A549 (cell line): ENCODE data around the gene SMARCA4. TPM values are rescaled to one million over a fixed set of nuclear protein-coding genes. Genes with fewer than 3 reads are reported as not detected.

Experiments used
- ATAC-seq, 2 experiments: fragments of 200-7000 bp in 1 of 2; fragments of >200 bp in 1 of 2; cut with Nextera tagmentation in 1 of 2; cut with Tn5 transposase in 1 of 2; 3 replicates each; pipeline versions ENCODE4 v1.8.0 to v1.9.1; 2018 to 2020; ENCODE audit warnings: mild to moderate bottlenecking in 1 of 2, moderate library complexity in 1 of 2
- CTCF ChIA-PET: fragments of 300-600 bp; sonication (Branson Sonifier 250); formaldehyde crosslinking; extraction: SDS; loops from one replicate; lab custom pipeline; 2021; ENCODE audit warnings: antibody characterized with exemption, inconsistent platforms; lab: Yijun Ruan, JAX
- POLR2A ChIA-PET: fragments of 350-600 bp; formaldehyde crosslinking; extraction: SDS; loops from one replicate; lab custom pipeline; 2021; ENCODE audit warnings: antibody characterized with exemption, inconsistent platforms; lab: Yijun Ruan, JAX
- DNase-seq, 2 experiments: peaks; one replicate each; pipeline versions ENCODE4 v3.0.0 to v3.0.0-alpha.2; 2011 to 2016; ENCODE audit warnings: low read depth in 1 of 2, low spot score in 1 of 2
- FAIRE-seq: peaks from 2 replicates; lab custom pipeline; 2011; peaks lifted over from hg19 to GRCh38; lab: Jason Lieb, UNC
- H3K27ac ChIP-seq, 2 experiments: fragments of >200 bp; sonication (Bioruptor Twin); formaldehyde crosslinking; 3 replicates each; pipeline ENCODE4 v1.5.1; 2016 to 2017
- H3K4me1 ChIP-seq: fragments of >200 bp; sonication (Bioruptor Twin); formaldehyde crosslinking; 3 replicates; pipeline ENCODE4 v1.6.1; 2016
- H3K4me2 ChIP-seq: fragments of >200 bp; sonication (Bioruptor Twin); formaldehyde crosslinking; 3 replicates; pipeline ENCODE4 v1.6.1; 2016
- H3K4me3 ChIP-seq: fragments of >200 bp; sonication (Bioruptor Twin); formaldehyde crosslinking; 3 replicates; pipeline ENCODE4 v1.5.1; 2016
- H3K9me3 ChIP-seq: fragments of >200 bp; sonication (Bioruptor Twin); formaldehyde crosslinking; 3 replicates; pipeline ENCODE4 v1.6.1; 2016
- EHF ChIP-seq: fragments of 250-450 bp; sonication (Bioruptor Pico); IDR thresholded peaks from 2 replicates; pipeline ENCODE4 v1.5.0; 2020; ENCODE audit warnings: mild to moderate bottlenecking
- FOSL2 ChIP-seq, 2 experiments: fragments of 450-650 bp in 1 of 2; fragments of >200 bp in 1 of 2; sonication (Bioruptor Twin) in 1 of 2; formaldehyde crosslinking; IDR thresholded peaks; 2 replicates each; pipeline versions ENCODE4 v1.5.0 to v1.6.1; 2016 to 2020; ENCODE audit warnings: mild to moderate bottlenecking in 1 of 2, moderate library complexity in 1 of 2
- GATA3 ChIP-seq: IDR thresholded peaks from 2 replicates; pipeline ENCODE4 v1.6.1; 2012; ENCODE audit warnings: borderline replicate concordance
- HOXA7 ChIP-seq: fragments of 250-450 bp; sonication (Bioruptor Pico); IDR thresholded peaks from 2 replicates; pipeline ENCODE4 v1.5.0; 2020; ENCODE audit warnings: mild to moderate bottlenecking, moderate library complexity
- JUN ChIP-seq, 2 experiments: fragments of >200 bp; sonication (Bioruptor Twin); formaldehyde crosslinking; IDR thresholded peaks; 2 replicates in 1 of 2; 3 replicates in 1 of 2; pipeline ENCODE4 v1.6.1; 2016 to 2017
- MAX ChIP-seq: IDR thresholded peaks from 2 replicates; pipeline ENCODE4 v1.6.1; 2012
- POLR2A ChIP-seq: IDR thresholded peaks from 2 replicates; pipeline ENCODE4 v1.6.1; 2012; ENCODE audit warnings: mild to moderate bottlenecking, low read length
- POLR2AphosphoS2 ChIP-seq: conservative IDR thresholded peaks from 2 replicates; pipeline ENCODE4 v1.6.1; 2012; ENCODE audit warnings: low read length, improper control_type of control experiment, inconsistent platforms
- REST ChIP-seq: fragments of 200-600 bp; sonication (generic); IDR thresholded peaks from 2 replicates; pipeline ENCODE4 v1.6.1; 2016; ENCODE audit warnings: antibody characterized with exemption, mild to moderate bottlenecking, moderate library complexity
- TFCP2L1 ChIP-seq: fragments of 250-450 bp; sonication (Bioruptor Pico); IDR thresholded peaks from 2 replicates; pipeline ENCODE4 v1.5.0; 2021; ENCODE audit warnings: mild to moderate bottlenecking
- TP53 ChIP-seq: fragments of 250-450 bp; sonication (Bioruptor Pico); IDR thresholded peaks from 2 replicates; pipeline ENCODE4 v1.5.0; 2021; ENCODE audit warnings: mild to moderate bottlenecking, moderate library complexity
- ZNF302 ChIP-seq: fragments of 250-450 bp; sonication (Bioruptor Pico); IDR thresholded peaks from 2 replicates; pipeline ENCODE4 v1.9.0; 2021; ENCODE audit warnings: inconsistent platforms, mild to moderate bottlenecking, moderate library complexity
- WGBS: methylation state at CpG from one replicate; pipeline ENCODE4 v1.1.6; 2017; ENCODE audit errors: missing lambda C conversion rate; 5-methylcytosine and 5-hydroxymethylcytosine counted together
- polyA plus RNA-seq, 4 experiments: library from polyadenylated mRNA; depleted of rRNA in 3 of 4; stranded (reverse); fragments of >200 nt; fragmentation: RNase III in 1 of 4; extraction: RNeasy Plus Mini Kit Qiagen cat#74134 plus additional on column Dnase treatment in 1 of 4; gene quantifications; 2 replicates in 3 of 4; 3 replicates in 1 of 4; pipeline ENCODE4 v1.2.3, GENCODE V29; 2011 to 2017

Gene SMARCA4
- polyA plus RNA-seq, 2 of the 4 experiments (the other 2 are of a cell fraction), result 8.1 to 11.9 TPM

- peak; percentile 61 to 94 for DNase-seq
- H3K4me1 ChIP-seq, result peaks cover 55% of the 10 kb centered on the region
- 0% methylated on average over 18 of the region's 64 CpGs for WGBS
- ChIA-PET CTCF (interaction anchor here (1.1 to 2.1 kb wide), 2 partner anchors 21 to 54 kb away, joined by 3 to 5 read pairs; no protein-coding TSS in a partner anchor), POLR2A (interaction anchor here (0.6 to 1.0 kb wide), 3 partner anchors 11 to 36 kb away, joined by 3 to 4 read pairs (median 3); no protein-coding TSS in a partner anchor)
- H3K4me2 ChIP-seq, result peak overlapping the region; percentile 98
- TF ChIP-seq TFCP2L1 (CRISPR knock-in tag) (0 out of 2 replicates have a peak, but pooled peaks have one; percentile 10), POLR2A (peak; percentile 45), POLR2AphosphoS2 (no peak; the same call in 1 of the 2 replicates), TP53 (0 out of 2 replicates have a peak, but pooled peaks have one; percentile 49)
- no peak for FAIRE-seq
- peak; percentile 86 to 90 for ATAC-seq
- peak overlapping the region; percentile 79 for H3K4me3 ChIP-seq
- peak overlapping the region; percentile 92 to 97 for H3K27ac ChIP-seq
- H3K9me3 ChIP-seq, result no peaks in the 10 kb centered on the region
Measured at GRCh38 chr19:11090264-11090996, 129.6 kb downstream of the SMARCA4 start.

- POLR2A ChIA-PET, result interaction anchor here (0.6 kb wide), 1 partner anchor 36 kb away, joined by 4 read pairs; no protein-coding TSS in a partner anchor
- 16% methylated on average over 11 of the region's 11 CpGs for WGBS
- DNase-seq (no peak), FAIRE-seq (no peak), ATAC-seq (no peak)
- TF ChIP-seq JUN (IDR thresholded peaks at IDR 0.05), result peak in 1 of 2 experiments; percentile 56; a peak in 1 of 5 replicates
- no peak for TF ChIP-seq ZNF302 (CRISPR knock-in tag)
- peaks cover 55% of the 10 kb centered on the region for H3K4me1 ChIP-seq
- CTCF ChIA-PET, result interaction anchor here (0.7 to 2.1 kb wide), 4 partner anchors 21 to 63 kb away, joined by 3 to 5 read pairs (median 3); no protein-coding TSS in a partner anchor
- no peaks in the 10 kb centered on the region for H3K9me3 ChIP-seq
- H3K4me2 ChIP-seq, result peak overlapping the region; percentile 98
- H3K27ac ChIP-seq, result peak overlapping the region; percentile 92 to 97
- peak overlapping the region; percentile 79 for H3K4me3 ChIP-seq
Measured at GRCh38 chr19:11090997-11091702, 130.3 kb downstream of the SMARCA4 start.

- no peak for FAIRE-seq
- ChIA-PET POLR2A (interaction anchor here (0.5 kb wide), 1 partner anchor 166 kb away, joined by 4 read pairs; no protein-coding TSS in a partner anchor), CTCF (interaction anchor here (0.7 to 2.1 kb wide), 3 partner anchors 35 to 64 kb away, joined by 3 to 5 read pairs (median 3); no protein-coding TSS in a partner anchor)
- TF ChIP-seq HOXA7 (CRISPR knock-in tag) (0 out of 2 replicates have a peak, but pooled peaks have one; percentile 13), EHF (CRISPR knock-in tag) (no peak), TFCP2L1 (CRISPR knock-in tag) (0 out of 2 replicates have a peak, but pooled peaks have one; percentile 29), REST (no peak), FOSL2 (IDR thresholded peaks at IDR 0.05) (no peak), FOSL2 (CRISPR knock-in tag; IDR thresholded peaks at IDR 0.05) (peak; percentile 83), GATA3 (0 out of 2 replicates have a peak, but pooled peaks have one; percentile 16), TP53 (peak; percentile 38; the same call in 1 of the 2 replicates), MAX (peak; percentile 47; the same call in 1 of the 2 replicates)
- Histone ChIP-seq H3K4me1 (peaks cover 58% of the 10 kb centered on the region), H3K9me3 (no peaks in the 10 kb centered on the region), H3K4me3 (peak overlapping the region; percentile 79), H3K27ac (peak overlapping the region; percentile 92 to 97), H3K4me2 (peak overlapping the region; percentile 98)
- peak; percentile 50 to 82 for DNase-seq
- ATAC-seq, result no peak; a peak in 1 of 6 replicates
- 0% methylated on average over 8 of the region's 8 CpGs for WGBS
Measured at GRCh38 chr19:11091703-11092153, 130.9 kb downstream of the SMARCA4 start.
